NCI-H1930 (cell line): ENCODE results near the gene PLGRKT.
"Not testable (repeated sequence)": the region's sequence is repeated elsewhere in the genome, so short reads cannot be mapped to it uniquely, and the experiment has no call there.

Experiments
- DNase-seq, 2 experiments: peaks; one replicate each; lab custom pipeline; 2025; lab: John Stamatoyannopoulos, UW

PLGRKT gene

DNA sequence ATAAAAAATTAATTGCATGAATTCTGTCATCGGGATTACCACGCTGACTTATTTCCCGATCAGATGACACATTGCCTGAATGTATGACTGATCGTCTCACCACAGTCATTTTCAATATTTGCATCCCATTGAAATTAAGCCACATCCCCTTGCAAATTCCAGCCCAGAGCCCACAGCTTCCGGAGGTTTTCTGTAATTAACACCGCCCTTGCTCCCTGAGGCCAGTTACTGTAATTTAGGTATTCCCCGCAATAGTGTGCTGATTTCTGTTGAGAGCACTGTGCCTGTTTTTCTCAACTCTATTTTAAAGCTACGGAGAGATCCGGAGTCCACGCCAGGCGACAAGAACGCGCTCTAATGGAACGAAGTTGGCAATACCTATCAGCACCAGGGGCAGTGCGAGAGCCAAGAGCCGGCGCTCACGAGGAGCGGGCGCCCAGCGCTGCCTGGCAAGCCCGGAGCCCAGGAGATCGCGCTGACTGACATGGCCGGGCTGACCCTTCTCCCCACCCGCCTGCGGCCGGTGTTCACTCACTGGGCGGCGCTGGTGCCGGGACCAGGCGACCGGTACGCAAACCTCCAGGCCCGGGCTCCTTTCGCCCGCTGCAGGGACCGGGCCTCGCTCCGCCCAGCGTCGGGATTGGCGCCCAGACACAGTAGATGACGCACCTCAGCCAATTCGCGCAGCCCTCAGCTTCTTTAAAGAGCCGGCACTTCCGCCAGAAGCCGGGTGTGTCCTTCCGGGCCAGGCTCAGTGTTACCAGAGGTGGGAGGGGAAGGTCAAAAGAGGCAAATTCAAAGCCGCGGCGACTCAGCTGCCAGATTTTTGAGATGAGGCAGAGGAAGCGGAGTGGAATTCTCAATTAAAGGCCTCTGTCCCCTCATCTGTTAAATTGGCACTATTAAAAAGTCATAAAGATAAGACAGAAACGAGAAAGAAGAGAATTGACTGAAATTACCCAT, at the start of gene PLGRKT:
PLGRKT (minus strand) TSS at position 672 of the 963 bp plus-strand sequence. CDS start 5,948 bp downstream, outside the sequence.
- peak; percentile 93 for DNase-seq

- DNase-seq: no peak
Observed at GRCh38 chr9:5486988-5487387, 49.3 kb upstream of the PLGRKT start.

DNA sequence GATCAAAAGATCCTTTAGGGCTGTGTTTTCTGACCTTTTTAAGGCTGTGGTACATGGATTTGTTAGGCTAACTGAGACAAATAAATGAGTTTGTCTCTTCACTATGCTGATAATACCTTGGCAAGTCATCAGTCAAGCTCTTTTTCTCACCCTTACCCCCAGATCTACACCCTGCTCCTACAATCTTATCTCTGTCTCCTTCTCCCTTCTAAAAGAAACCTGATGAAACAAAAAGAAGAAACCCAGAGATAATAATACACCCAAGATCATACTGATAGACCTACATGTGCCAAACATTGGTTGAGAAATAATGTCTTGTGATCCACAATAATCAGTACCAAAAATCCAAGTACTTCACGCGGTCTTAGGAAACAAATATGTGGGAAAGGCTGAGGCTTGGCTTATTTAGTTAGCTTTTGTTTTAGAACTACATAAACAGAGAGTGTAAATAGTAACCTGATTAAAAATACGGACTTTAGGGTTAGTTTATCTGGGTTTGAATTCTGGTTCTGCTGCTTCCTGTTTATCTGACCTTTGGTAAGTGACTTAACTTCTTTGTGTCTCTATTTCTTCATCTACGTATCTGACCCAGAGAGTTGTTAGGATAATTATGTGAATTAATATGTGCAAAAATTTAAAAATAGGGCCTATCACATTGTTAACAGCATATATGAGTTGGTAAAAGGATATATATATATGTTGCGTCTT, 47.8 kb upstream of the PLGRKT start:
- DNase-seq: no peak

- DNase-seq: no peak
Observed at GRCh38 chr9:5483306-5483705, 45.6 kb upstream of the PLGRKT start.

DNA sequence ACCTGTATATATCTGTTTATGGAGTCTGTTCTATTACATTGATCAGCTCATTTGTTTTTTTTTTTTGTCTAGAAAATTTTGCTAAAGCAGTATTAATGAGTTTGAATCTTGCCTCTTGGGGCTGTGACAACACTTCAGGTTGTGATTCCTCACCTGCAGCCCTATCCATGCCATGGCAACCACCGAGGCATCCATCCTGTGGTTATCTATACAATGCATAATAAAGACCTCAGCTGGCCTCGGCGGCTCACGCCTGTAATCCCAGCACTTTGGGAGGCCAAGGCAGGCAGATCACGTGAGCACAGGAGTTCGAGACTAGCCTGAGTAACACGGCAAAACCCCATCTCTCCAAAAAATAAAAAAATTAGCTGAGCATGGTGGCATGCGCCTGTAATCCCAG, 44.5 kb upstream of the PLGRKT start:
- DNase-seq: no peak

DNA sequence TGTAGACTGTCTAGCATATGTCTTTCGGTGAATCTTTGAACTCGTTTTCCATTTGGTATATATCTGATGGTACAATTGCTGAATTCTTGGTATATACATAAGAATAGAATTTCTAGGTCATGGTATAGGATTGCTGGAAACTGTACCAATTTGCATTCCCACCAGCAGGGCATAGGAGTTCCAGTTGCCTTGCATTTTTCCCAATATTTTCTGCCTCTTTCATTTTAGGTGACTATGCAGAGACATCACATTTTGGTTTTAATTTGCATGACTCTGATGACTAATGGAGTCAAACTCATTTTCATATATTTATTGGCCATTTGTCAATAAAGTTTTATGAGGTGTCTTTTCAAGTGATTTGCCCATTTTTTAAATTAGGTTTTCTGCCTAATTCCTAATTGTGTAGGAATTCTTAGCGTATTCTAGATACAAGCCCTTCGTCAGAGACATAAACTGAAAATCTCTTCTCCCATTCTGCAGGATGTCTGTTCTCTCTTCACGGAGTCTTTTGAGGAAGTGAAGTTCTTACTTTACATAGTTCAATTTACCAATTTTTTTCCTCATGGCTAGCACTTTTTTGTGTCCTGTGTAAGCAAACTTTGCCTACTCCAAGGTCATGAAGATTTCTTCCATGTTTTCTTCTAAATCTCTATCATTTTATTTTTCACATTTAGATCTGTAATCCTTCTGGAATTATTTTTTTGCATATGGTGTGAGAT, 43.8 kb upstream of the PLGRKT start:
- no peak for DNase-seq

GRCh38 chr9:5480919-5481318, 43.2 kb upstream of the PLGRKT start:
- no peak for DNase-seq

DNA sequence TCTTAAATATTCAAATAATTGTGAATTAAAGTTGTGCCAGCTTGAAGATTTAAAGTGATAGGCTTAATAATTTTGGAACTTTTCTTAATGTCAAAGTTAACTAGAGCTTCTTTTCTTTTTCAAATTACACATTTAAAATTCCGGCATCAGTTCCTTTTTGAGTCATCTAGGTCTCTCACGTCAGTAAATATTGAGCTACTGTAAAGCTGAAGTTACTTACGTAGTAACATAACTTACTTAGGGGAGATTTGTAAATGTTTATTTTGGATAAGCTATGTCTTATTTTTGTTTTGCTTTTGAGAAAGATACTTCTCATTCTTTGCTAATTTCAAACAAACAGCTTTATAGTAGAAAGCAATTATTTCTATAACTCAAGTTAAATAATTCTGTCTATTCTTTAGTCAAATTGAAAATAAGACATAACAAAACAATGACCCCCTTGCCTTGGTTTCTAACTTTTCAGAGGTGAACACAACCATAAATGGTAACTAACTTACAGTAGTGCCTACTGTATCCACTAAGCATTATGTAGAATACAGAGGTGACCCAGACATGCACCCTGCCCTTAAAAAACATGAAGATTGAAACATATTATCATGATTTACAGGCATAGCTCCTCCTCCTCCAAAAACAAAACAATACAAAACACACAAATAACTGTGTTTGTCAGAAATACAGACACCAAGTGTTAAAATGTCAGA, 42.4 kb upstream of the PLGRKT start:
- DNase-seq: no peak

DNA sequence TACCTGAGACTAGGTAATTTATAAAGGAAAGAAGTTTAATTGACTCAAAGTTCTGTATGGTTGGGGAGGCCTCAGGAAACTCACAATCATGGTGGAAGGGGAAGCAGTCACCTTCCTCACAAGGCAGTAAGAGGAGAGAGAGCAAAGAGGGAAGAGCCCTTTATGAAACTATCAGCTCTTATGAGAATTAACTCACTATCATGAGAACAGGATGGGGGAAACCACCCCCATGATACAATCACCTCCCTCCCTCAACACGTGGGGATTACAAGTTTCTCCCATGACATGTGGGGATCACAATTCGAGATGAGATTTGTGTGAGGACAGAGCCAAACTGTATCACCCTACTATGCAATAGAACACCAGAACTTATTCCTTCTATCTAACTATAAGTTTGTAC, 40.5 kb upstream of the PLGRKT start:
- DNase-seq: no peak

DNA sequence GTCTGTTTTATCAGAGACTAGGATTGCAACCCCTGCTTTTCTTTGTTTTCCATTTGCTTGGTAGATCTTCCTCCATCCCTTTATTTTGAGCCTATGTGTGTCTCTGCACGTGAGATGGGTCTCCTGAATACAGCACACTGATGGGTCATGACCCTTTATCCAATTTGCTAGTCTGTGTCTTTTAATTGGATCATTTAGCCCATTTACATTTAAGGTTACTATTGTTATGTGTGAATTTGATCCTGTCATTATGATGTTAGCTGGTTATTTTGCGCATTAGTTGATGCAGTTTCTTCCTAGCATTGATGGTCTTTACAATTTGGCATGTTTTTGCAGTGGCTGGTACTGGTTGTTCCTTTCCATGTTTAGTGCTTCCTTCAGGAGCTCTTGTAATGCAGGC, 37.9 kb upstream of the PLGRKT start:
- not testable (repeated sequence) for DNase-seq

GRCh38 chr9:5470816-5471215, 33.1 kb upstream of the PLGRKT start:
- no peak for DNase-seq

- no peak for DNase-seq
Observed at GRCh38 chr9:5470122-5470521, 32.4 kb upstream of the PLGRKT start.

DNA sequence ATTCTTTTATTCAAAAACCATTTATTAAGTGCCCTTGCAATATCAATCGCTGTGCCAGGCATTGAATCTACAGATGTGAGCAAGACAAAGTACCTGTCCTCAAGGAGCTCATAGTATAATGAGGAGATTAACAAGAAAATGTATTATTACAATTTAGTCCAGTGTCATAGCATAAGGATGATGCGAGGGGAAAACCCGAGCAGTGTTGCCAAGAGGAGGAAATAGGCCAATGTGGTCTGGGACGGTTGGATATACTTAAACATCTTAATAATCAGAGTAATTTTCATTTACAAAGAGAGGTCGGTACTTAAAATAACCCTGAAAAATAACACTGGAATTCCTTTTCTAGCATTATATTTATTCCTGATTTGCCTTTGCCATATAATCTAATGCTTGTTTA, 31.1 kb upstream of the PLGRKT start:
- DNase-seq: no peak

- no peak for DNase-seq
Observed at GRCh38 chr9:5466766-5467165, 29.0 kb upstream of the PLGRKT start.

GRCh38 chr9:5466005-5466404, 28.3 kb upstream of the PLGRKT start:
- no peak for DNase-seq

DNA sequence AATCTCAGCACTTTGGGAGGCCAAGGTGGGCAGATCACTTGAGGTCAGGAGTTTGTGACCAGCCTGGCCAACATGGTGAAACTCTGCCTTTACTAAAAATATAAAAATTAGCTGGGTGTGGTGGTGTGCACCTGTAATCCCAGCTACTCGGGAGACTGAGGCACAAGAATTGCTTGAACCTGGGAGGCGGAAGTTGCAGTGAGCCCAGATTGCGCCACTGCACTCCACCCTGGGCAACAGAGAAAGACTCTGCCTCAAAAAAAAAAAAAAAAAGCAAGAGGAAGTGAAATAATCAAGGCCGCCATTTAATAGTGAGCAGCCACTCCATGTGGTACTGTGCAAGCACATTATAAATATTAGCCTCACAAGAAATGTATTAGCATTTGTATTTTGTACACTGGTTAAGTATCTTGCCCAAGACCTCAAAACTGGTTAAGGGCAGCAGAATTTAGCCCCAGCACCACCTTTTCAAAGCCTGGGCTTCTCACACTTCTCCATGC, 27.2 kb upstream of the PLGRKT start:
- not testable (repeated sequence) for DNase-seq

DNA sequence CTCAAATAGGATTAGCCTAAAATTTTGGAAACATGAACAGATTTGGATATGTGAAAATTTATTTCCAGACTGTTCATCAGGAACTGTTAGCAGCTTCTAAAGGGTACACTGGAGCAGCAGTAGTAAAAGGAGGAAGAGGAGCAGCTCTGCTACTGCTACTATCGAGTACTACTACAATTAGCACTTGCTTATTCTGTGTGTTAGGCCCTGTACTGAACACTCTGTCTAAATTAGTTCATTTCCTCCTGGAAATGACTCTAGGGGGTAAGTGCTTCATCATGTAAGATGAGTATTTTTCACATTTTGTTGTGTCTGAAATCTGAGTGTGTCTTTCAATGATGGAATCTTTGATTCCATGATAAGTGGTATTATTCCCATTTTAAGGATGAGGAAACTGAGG, 22.4 kb upstream of the PLGRKT start:
- DNase-seq: no peak

DNA sequence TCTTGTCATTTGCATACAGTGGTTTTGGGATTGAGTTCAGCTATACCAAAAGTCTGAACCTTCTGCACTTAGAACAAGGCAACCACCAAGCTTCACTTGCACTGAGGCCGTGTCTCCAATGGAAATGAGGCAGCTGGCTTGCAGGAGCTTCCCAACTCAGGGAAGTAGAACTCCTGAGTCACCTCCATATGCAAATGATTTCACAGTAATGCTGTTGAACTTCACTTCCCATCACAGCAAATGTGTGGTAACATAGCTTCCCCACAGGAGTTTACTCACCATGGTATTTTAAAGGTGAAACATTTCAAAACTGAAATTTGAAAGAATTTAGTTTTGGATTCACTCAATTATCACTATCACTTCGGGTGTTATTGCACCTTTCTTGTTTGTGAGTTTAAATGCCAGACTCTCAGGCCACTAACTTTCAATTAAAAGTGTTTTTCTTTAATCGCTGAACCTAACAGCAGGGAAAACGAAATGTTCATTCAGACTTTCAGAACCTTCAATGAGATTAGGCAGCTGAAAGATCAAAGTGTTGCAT, 21.6 kb upstream of the PLGRKT start:
- no peak for DNase-seq

DNA sequence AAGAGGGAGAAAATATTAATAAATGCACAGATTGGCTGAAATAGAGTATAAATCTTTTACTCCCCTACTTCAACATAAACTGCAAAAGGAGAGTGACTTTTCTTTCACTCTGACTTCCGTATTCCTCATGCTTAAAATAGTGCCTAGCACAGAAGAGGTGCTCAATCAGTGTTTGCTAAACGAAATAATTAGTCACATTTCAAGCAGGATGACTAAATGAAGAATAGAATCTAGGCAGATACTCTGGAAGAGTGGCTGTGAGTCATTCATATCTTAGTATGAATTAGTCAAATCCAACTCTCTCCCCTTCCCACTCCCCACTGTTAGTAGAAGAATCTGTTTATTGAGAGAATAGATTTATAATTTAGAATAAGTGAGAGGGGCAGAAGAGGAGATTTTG, 17.5 kb upstream of the PLGRKT start:
- DNase-seq: no peak

GRCh38 chr9:5453673-5454072, 15.9 kb upstream of the PLGRKT start:
- DNase-seq: no peak

DNA sequence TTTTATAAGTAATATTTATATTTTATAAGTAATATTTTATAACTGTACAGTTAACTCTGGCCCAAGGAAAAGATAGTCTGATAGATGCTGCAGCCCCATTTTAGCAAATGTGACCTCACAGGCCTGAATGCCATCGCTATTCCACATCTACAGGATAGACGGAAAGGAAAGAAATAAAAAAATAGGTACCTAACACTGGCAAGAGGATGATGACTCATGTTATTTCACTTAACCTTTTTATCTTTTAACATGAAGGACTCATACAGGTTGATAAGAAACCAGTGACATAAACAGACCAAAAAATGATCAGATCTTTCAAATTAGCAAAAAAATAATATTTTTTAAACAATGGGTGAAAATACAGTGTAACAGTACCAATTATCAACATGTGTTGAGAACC, 15.3 kb upstream of the PLGRKT start:
- no peak for DNase-seq

DNA sequence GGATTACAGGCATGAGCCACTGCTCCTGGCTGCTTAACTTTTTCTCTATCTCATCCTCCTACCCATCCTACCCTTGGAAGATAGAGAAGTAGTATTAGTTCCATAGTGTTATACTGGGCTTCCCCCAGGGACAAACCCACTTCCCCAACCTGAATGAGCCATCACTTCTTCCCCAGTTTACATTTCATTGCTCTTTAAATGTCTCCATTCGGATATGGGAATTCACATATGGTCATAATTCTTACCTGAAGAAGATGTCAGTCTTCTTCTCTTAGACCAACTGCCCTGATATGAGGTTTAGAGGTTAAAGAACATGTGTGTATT, 14.5 kb upstream of the PLGRKT start:
- DNase-seq: no peak
